Measurements from ENCODE around the gene AGO3.

- TF ChIP-seq CTCF (IDR thresholded peaks at IDR 0.05; ENCODE audit: low read length): no peak
- no peak for TF ChIP-seq EZH2 (IDR thresholded peaks at IDR 0.05; ENCODE audit: borderline replicate concordance, low read length)
Measured at GRCh38 chr1:36014722-36015220, 83.9 kb downstream of the AGO3 start.
